Measurements from ENCODE around the gene DYNLT4.
A peak's percentile ranks its signal among the peaks of the same experiment; 100 is the strongest.
"Not testable (repeated sequence)": the region's sequence is repeated elsewhere in the genome, so short reads cannot be mapped to it uniquely, and the experiment has no call there.

DYNLT4 gene

DNA sequence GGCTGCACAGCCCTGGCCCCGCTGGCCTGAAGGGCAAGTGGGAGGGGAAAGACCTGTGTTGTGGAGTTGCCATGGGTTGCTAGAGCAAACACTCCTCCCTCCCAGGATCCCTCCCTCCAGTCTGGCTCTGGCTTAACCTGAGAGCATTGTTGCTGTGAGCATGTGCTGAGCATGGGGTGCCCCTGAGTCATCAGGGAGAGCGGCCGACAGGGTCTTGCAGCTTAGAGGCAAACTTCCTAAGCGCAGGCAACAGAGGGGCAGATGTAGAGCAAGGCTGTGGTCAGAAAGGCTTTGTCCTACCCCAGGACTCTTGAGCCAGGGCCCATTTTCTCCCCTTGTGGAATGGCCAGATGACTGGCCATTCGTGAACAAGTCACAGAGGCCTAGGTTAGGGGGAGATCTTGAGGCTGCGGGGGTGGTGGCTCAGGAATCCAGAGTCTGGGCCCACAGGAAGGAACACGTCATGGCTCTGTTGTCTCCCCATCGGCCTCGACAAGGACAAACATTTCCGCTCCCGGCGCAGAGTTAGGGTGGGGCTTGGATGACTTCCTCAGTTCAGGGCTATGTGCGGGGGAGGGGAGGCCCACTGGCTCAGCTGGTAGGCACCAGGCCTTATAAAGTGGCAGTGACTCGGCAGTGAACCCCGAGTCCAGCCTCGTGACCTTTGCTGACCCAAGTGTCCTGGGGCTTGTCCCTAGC lies 362 bp upstream of the DYNLT4 start:
- Mint-ChIP-seq H3K9me3 (no peaks in the 10 kb centered on the region), H3K27me3 (no peaks in the 10 kb centered on the region), H3K4me3 (peak overlapping the region; percentile 81), H3K36me3 (peaks cover 26% of the 10 kb centered on the region), H3K4me1 (peaks cover 77% of the 10 kb centered on the region), H3K27ac (peak overlapping the region; percentile 95)

DNA sequence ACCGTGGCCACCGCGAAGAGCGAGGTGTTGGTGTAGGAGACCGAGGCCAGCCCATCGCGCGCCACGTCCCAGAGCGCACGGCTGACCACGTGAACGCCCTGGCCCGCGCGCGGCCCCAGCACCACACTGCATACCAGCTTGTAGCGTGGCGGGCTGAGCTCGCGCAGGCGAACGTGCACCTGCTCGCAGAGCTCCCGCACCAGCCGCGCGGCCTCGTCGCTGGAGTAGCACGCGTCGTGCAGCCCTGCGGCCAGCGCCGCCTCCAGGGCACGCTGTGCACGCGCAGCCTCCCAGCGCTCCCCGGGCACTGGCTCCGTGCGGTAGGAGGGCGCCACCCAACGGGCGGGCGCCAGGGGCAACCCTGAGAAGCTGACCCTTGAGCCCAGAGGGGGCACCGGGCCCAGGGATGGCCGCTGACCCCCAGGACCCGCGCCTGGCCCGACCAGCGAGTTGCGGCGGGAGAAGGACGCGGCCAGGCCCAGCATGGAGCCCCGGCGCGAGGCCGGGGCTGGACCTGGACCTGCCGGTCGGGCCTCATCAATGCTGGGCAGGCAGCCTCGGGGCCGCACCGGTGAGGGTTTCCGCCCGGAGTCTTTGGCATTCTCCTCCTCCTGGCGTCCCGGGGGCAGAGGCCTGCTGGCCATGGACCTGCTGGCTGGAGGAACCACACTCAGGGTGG lies 987 bp downstream of the DYNLT4 start:
- H3K4me3 Mint-ChIP-seq: peak overlapping the region; percentile 98
- peaks cover 28% of the 10 kb centered on the region for H3K36me3 Mint-ChIP-seq
- peaks cover 70% of the 10 kb centered on the region for H3K4me1 Mint-ChIP-seq
- H3K27me3 Mint-ChIP-seq: no peaks in the 10 kb centered on the region
- no peak overlapping the region for H3K27ac Mint-ChIP-seq
- H3K9me3 Mint-ChIP-seq: no peaks in the 10 kb centered on the region

- no peaks in the 10 kb centered on the region for H3K27me3 Mint-ChIP-seq
- no peaks in the 10 kb centered on the region for H3K9me3 Mint-ChIP-seq
- peaks cover 30% of the 10 kb centered on the region for H3K36me3 Mint-ChIP-seq
- H3K27ac Mint-ChIP-seq: peak overlapping the region; percentile 77
- peak overlapping the region; percentile 98 for H3K4me3 Mint-ChIP-seq
- peaks cover 63% of the 10 kb centered on the region for H3K4me1 Mint-ChIP-seq
Observed at GRCh38 chr1:44805311-44806024, 1.7 kb downstream of the DYNLT4 start.

GRCh38 chr1:44803312-44804095 lies 3.6 kb downstream of the DYNLT4 start:
- H3K4me1 Mint-ChIP-seq: peaks cover 55% of the 10 kb centered on the region
- peak overlapping the region; percentile 98 for H3K4me3 Mint-ChIP-seq
- peak overlapping the region; percentile 90 for H3K27ac Mint-ChIP-seq
- H3K9me3 Mint-ChIP-seq: no peaks in the 10 kb centered on the region
- peaks cover 29% of the 10 kb centered on the region for H3K36me3 Mint-ChIP-seq
- no peaks in the 10 kb centered on the region for H3K27me3 Mint-ChIP-seq

GRCh38 chr1:44803062-44803311 lies 4.2 kb downstream of the DYNLT4 start:
- Mint-ChIP-seq H3K27ac (peak overlapping the region; percentile 90), H3K27me3 (no peaks in the 10 kb centered on the region), H3K4me3 (peak overlapping the region; percentile 98), H3K4me1 (peaks cover 51% of the 10 kb centered on the region), H3K9me3 (no peaks in the 10 kb centered on the region), H3K36me3 (peaks cover 28% of the 10 kb centered on the region)

GRCh38 chr1:44802306-44803061 lies 4.7 kb downstream of the DYNLT4 start:
- Mint-ChIP-seq H3K27ac (peak overlapping the region; percentile 94), H3K4me1 (peaks cover 46% of the 10 kb centered on the region), H3K36me3 (peaks cover 28% of the 10 kb centered on the region), H3K27me3 (no peaks in the 10 kb centered on the region), H3K9me3 (no peaks in the 10 kb centered on the region), H3K4me3 (peak overlapping the region; percentile 98)

GRCh38 chr1:44801491-44802305 lies 5.5 kb downstream of the DYNLT4 start:
- peak overlapping the region; percentile 98 for H3K4me3 Mint-ChIP-seq
- H3K27me3 Mint-ChIP-seq: no peaks in the 10 kb centered on the region
- peaks cover 38% of the 10 kb centered on the region for H3K4me1 Mint-ChIP-seq
- H3K9me3 Mint-ChIP-seq: no peaks in the 10 kb centered on the region
- peaks cover 21% of the 10 kb centered on the region for H3K36me3 Mint-ChIP-seq
- peak overlapping the region; percentile 94 for H3K27ac Mint-ChIP-seq

DNA sequence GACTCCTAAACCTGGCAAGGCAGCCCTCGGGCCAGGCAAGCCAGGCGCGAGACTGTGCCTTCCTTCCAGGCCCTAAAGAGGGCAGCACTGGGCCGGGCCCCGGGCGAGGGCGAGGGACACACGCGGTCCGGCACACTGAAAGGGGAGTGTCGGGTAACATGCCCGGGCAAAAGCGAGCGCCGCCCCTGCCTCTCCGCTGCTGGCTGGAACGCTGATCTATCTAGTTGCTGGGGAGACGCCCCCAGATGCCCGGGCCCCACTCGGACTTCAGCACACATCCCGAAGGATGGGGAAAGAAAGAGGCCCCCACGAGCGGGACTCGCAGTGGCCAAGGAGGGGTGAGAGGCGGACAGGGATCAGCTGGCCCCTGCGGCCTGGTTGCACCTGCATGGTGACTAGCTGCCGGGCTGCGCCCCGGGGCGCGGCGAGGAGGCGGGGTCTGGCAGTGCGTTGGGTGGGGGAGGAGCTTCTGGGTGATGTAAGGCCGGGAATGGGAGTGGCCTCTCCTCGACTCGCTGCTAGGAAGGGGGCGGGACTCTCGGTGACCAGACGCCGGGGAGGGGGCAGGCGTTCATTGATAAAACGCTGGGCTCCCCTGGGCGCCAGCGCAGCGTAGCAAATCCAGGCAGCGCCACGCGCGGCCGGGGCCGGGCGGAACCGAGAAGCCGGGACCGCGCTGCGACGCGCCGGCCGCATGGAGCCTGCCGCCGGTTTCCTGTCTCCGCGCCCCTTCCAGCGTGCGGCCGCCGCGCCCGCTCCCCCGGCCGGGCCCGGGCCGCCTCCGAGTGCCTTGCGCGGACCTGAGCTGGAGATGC lies 7.2 kb downstream of the DYNLT4 start, which contains the start of gene PLK3:
Gene PLK3, plus strand, starts transcription at position 608 of the 815 bp plus-strand sequence. Its CDS starts 87 bp downstream, at position 695.
- Mint-ChIP-seq H3K27me3 (no peaks in the 10 kb centered on the region), H3K4me1 (peaks cover 34% of the 10 kb centered on the region), H3K27ac (peak within 1 kb of the TSS; percentile 99), H3K9me3 (no peaks in the 10 kb centered on the region), H3K36me3 (peaks cover 19% of the 10 kb centered on the region), H3K4me3 (peak within 1 kb of the TSS; percentile 98)

DNA sequence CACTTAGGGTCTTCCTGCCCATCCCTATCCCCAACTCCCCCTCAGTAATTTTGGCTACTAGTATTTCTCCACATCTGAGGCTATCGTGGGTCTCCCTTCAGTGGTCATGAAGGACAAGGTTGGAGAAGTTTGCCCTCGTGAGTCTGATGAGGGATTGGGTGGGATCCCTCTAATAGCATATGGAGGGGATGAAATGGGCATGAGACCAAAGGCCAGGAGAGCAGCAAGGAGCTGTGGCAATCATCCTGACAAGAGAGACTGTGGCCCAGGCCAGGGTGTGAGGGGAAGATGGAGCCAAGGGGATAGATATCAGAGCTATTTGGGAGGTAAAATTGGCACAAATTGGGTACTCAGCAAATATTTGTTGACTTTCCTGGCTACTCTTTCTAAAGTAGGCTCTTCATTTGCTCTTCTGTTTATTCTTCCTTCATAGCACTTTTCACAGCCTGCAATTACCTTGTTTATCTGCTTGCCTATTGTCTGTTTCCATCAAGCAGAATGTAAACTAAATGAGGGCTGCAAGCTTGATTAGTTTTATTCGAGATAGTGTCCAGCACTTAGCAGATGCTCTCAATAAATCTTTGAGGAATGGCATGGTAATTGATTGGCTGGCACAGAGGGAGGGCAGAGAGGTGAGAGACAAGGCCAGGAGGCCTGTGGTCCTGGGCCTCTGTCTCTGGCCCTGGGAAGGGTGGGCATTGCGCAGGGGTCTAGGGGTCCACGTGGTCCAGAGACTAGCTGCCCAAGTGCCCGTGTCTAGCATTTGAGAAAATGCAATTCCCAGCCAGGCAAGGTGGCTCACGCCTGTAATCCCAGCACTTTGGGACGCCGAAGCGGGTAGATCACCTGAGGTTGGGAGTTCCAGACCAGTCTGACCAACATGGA lies 8.4 kb downstream of the DYNLT4 start:
- Mint-ChIP-seq H3K9me3 (no peaks in the 10 kb centered on the region), H3K27me3 (no peaks in the 10 kb centered on the region), H3K36me3 (peaks cover 19% of the 10 kb centered on the region), H3K4me1 (peaks cover 28% of the 10 kb centered on the region), H3K27ac (no peak overlapping the region), H3K4me3 (peak overlapping the region; percentile 98)

- H3K27ac Mint-ChIP-seq, H3K4me3 Mint-ChIP-seq, H3K9me3 Mint-ChIP-seq, H3K27me3 Mint-ChIP-seq: not testable (repeated sequence)
- Mint-ChIP-seq H3K4me1 (peaks cover 21% of the 10 kb centered on the region), H3K36me3 (peaks cover 14% of the 10 kb centered on the region)
Observed at GRCh38 chr1:44797886-44798285, 9.3 kb downstream of the DYNLT4 start.

- Mint-ChIP-seq H3K36me3 (no peaks in the 10 kb centered on the region), H3K4me3 (no peak overlapping the region), H3K9me3 (no peaks in the 10 kb centered on the region), H3K27ac (no peak overlapping the region), H3K4me1 (no peaks in the 10 kb centered on the region), H3K27me3 (no peaks in the 10 kb centered on the region)
Observed at GRCh38 chr1:44792736-44793502, 14.2 kb downstream of the DYNLT4 start.

DNA sequence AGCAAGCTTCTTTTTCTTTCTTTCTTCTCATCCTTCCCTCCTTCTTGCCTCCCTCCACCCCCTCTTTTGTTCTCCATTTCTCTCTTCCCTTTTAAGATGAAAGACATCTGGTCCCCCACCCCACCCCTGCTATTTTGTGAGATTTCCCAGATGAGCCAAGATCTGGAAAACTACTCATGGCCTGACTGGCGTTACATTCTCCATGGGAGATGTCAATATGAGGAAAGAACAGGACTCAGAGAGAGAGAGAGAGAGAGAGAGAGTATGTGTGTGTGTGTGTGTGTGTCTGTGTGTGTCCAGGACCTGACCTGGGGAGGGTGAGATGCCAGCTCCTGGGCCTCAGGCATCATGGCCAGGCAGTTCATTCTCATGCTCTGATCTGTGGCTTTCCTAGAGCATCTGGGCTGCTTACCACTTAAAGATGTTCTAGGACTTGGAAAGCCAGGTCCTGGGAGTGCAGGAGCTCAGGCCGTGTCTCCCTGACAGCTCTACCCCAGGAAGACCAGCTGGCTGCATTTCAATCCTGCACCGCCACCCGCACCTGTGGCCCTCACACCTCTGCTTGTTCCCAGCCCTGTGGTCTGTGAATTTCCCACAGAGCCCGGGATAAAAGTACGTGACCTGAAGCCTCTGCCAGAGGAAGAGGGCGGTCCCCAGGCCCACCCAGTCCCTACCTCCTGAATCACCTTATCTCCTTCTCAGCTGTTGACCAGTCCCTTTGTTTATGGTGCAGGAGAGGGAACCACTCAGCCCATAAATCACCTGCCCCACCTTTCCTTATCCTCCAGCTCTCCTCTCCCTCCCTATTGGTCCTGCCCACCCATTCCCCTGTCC lies 16.0 kb downstream of the DYNLT4 start:
- Mint-ChIP-seq H3K4me3 (no peak overlapping the region), H3K9me3 (no peaks in the 10 kb centered on the region), H3K4me1 (peaks cover 5% of the 10 kb centered on the region), H3K27me3 (no peaks in the 10 kb centered on the region), H3K27ac (no peak overlapping the region), H3K36me3 (no peaks in the 10 kb centered on the region)

Data from activated naive CD4-positive, alpha-beta T cell treated with anti-CD3 and anti-CD28 coated beads, Interleukin-2, amount 50 U/mL, for 24 hours (primary cell).